Measurements from ENCODE around the gene PAFAH1B2. TPM values are rescaled to one million over a fixed set of nuclear protein-coding genes. Genes with fewer than 3 reads are reported as not detected.

Gene PAFAH1B2
- total and polyA plus RNA-seq, 2 donors (not counting 3 experiments of a cell fraction or from before 2014, with no cell fraction given), result 34.2 to 128 TPM

DNA sequence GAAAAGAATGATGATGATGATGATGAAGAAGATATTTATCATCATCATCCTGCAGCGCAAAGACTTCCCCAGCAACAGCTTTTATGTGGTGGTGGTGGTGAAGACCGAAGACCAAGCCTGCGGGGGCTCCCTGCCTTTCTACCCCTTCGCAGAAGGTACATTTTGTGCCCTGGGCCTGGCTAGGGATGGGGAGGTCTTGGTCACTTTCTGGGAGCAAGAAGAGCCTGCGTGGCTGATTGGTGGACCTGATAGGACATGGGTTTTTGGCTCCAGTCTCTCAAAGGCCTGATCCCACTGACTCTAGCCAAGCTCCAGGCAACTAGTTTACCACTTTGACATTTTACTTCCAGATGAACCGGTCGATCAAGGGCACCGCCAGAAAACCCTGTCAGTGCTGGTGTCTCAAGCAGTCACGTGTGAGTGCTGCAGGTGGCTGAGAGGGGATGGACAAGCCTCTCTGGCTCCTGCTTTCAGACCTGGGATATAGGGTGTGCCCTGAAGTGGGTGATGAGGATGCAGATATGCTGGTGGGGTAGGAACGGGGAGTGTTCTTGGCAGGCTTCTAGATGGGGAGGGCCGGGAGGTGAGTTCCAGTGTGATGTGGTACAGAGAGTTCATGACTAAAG, 39.8 kb downstream of the PAFAH1B2 start:
- H3K9me1 ChIP-seq (replicated peaks; ENCODE audit: control insufficient read depth, extremely low read depth, insufficient read depth, low read length), result no peaks in the 10 kb centered on the region
- TF ChIP-seq GATA2 (IDR thresholded peaks at IDR 0.05; ENCODE audit: insufficient read depth, insufficient read length, low read depth, low read length), result no peak
- no peak for TF ChIP-seq POLR2AphosphoS5 (IDR thresholded peaks at IDR 0.05; ENCODE audit: insufficient read depth, low read depth, low read length)
- no peak for TF ChIP-seq MYC (IDR thresholded peaks at IDR 0.05; ENCODE audit: low read depth, low read length)
- TF ChIP-seq, protein P1, sequence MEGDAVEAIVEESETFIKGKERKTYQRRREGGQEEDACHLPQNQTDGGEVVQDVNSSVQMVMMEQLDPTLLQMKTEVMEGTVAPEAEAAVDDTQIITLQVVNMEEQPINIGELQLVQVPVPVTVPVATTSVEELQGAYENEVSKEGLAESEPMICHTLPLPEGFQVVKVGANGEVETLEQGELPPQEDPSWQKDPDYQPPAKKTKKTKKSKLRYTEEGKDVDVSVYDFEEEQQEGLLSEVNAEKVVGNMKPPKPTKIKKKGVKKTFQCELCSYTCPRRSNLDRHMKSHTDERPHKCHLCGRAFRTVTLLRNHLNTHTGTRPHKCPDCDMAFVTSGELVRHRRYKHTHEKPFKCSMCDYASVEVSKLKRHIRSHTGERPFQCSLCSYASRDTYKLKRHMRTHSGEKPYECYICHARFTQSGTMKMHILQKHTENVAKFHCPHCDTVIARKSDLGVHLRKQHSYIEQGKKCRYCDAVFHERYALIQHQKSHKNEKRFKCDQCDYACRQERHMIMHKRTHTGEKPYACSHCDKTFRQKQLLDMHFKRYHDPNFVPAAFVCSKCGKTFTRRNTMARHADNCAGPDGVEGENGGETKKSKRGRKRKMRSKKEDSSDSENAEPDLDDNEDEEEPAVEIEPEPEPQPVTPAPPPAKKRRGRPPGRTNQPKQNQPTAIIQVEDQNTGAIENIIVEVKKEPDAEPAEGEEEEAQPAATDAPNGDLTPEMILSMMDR (IDR thresholded peaks at IDR 0.05; ENCODE audit: extremely low read depth in 1 of 2, insufficient read depth in 1 of 2, low read depth in 1 of 2, low read length in 2 of 2), result no peak
- no peak for TF ChIP-seq JUN (IDR thresholded peaks at IDR 0.05; ENCODE audit: borderline replicate concordance, insufficient read depth, insufficient read length, low read depth)
- TF ChIP-seq EZH2 (IDR thresholded peaks at IDR 0.05; ENCODE audit: borderline replicate concordance, low read depth, low read length, severe bottlenecking), result no peak
- no peak for TF ChIP-seq FOS (IDR thresholded peaks at IDR 0.05; ENCODE audit: borderline replicate concordance, insufficient read depth, low read length)
- TF ChIP-seq POLR2A (IDR thresholded peaks at IDR 0.05; ENCODE audit: low read depth, low read length), result no peak
- no peak for TF ChIP-seq MAX (IDR thresholded peaks at IDR 0.05; ENCODE audit: insufficient read depth, insufficient read length)
- H3K79me2 ChIP-seq (ENCODE audit: control insufficient read depth, insufficient read depth, low read length), result no peaks in the 10 kb centered on the region
- no peaks in the 10 kb centered on the region for H3K9me3 ChIP-seq (replicated peaks; ENCODE audit: control insufficient read depth, insufficient read depth, low read length)
- POLR2A ChIA-PET, result no interaction called here
- FAIRE-seq (no peak), DNase-seq (ENCODE audit: low read depth, low spot score) (no peak)
- dilution Hi-C loops (cut with MboI; ENCODE audit: extremely low pct_ligation_motif_present, low sequenced_read_pairs), result no loop called here
- no peak overlapping the region for H3K27ac ChIP-seq (ENCODE audit: insufficient read depth, low read depth, low read length)
- no peaks in the 10 kb centered on the region for H3K27me3 ChIP-seq (ENCODE audit: control insufficient read depth in 2 of 2, insufficient read depth in 2 of 2, low read length in 2 of 2)
- peaks cover 0 to 19% of the 10 kb centered on the region in 2 experiments for H3K36me3 ChIP-seq (ENCODE audit: control insufficient read depth in 2 of 2, extremely low read depth in 1 of 2, insufficient read depth in 2 of 2, low read length in 2 of 2)
- H3K4me2 ChIP-seq (ENCODE audit: insufficient read depth, low read length), result no peak overlapping the region
- CTCF ChIA-PET, result interaction anchor here (0.9 to 5.8 kb wide), 3 partner anchors 15 to 48 kb away, joined by 3 to 90 read pairs (median 3); partner anchors contain the start of gene TAGLN
- no peak overlapping the region for H3K9ac ChIP-seq (replicated peaks; ENCODE audit: extremely low read depth, insufficient read depth, low read length)
- no peaks in the 10 kb centered on the region for H4K20me1 ChIP-seq (replicated peaks; ENCODE audit: control insufficient read depth, extremely low read depth, insufficient read depth, low read length)
- H3K4me3 ChIP-seq (replicated peaks in 1 of 3; ENCODE audit: insufficient read depth in 1 of 3, low read depth in 1 of 3, low read length in 3 of 3), result no peak overlapping the region
- H3K4me1 ChIP-seq (ENCODE audit: control insufficient read depth, extremely low read depth, insufficient read depth, low read length), result peaks cover 10% of the 10 kb centered on the region
- H2AFZ ChIP-seq (ENCODE audit: low read depth, low read length), result no peak overlapping the region
- intact Hi-C loops (cut with micrococcal nuclease), result no loop called here
- BruUV-seq (replicated peaks), result no TSS peak

Measured in endothelial cell of umbilical vein (primary cell).